ENCODE results near the gene PRDM16. TPM values are rescaled to one million over a fixed set of nuclear protein-coding genes. Genes with fewer than 3 reads are reported as not detected.

The PRDM16 gene
- polyA plus RNA-seq, 1 donor from 2014 or later, result 0.21 TPM

- no peak for TF ChIP-seq MXI1 (conservative IDR thresholded peaks at IDR 0.05; ENCODE audit: poor library complexity, severe bottlenecking)
- no peak for TF ChIP-seq EZH2 (IDR thresholded peaks at IDR 0.05; ENCODE audit: borderline replicate concordance, insufficient read depth, low read length, poor library complexity, severe bottlenecking)
- no peak for TF ChIP-seq POLR2AphosphoS5 (IDR thresholded peaks at IDR 0.05)
- no peak for TF ChIP-seq REST (IDR thresholded peaks at IDR 0.05; ENCODE audit: borderline replicate concordance)
- TF ChIP-seq SMC3 (conservative IDR thresholded peaks at IDR 0.05; ENCODE audit: poor library complexity), result no peak
- TF ChIP-seq EP300 (conservative IDR thresholded peaks at IDR 0.05; ENCODE audit: poor library complexity, severe bottlenecking), result no peak
- TF ChIP-seq RAD21 (conservative IDR thresholded peaks at IDR 0.05), result no peak
- H2AFZ ChIP-seq (ENCODE audit: low read depth, low read length), result no peak overlapping the region
- H3F3A ChIP-seq (ENCODE audit: insufficient read depth, low read length, poor library complexity, severe bottlenecking), result no peaks in the 10 kb centered on the region
- H3K79me2 ChIP-seq (replicated peaks; ENCODE audit: insufficient read depth, low read length), result peaks cover 63% of the 10 kb centered on the region
- H3K9ac ChIP-seq (ENCODE audit: low read length), result no peak overlapping the region
- no peaks in the 10 kb centered on the region for H3K27me3 ChIP-seq (ENCODE audit: insufficient read depth, low read depth, low read length)
- H3K36me3 ChIP-seq (ENCODE audit: insufficient read depth, low read length), result no peaks in the 10 kb centered on the region
- H3K9me2 ChIP-seq (ENCODE audit: insufficient read depth, low read length), result no peaks in the 10 kb centered on the region
- no peak overlapping the region for H3K27ac ChIP-seq (ENCODE audit: low read length)
- no peaks in the 10 kb centered on the region for H4K20me1 ChIP-seq (ENCODE audit: insufficient read depth)
- no peak overlapping the region for H3K4me3 ChIP-seq (ENCODE audit: low read length)
- no peaks in the 10 kb centered on the region for H3K9me3 ChIP-seq (ENCODE audit: low read length)
- H3K4me2 ChIP-seq (ENCODE audit: low read length), result no peak overlapping the region
Measured at GRCh38 chr1:3120994-3121393, 52.0 kb downstream of the PRDM16 start.

- H4K20me1 ChIP-seq (ENCODE audit: insufficient read depth), result no peaks in the 10 kb centered on the region
- no peaks in the 10 kb centered on the region for H3K36me3 ChIP-seq (ENCODE audit: insufficient read depth, low read length)
- TF ChIP-seq EP300 (conservative IDR thresholded peaks at IDR 0.05; ENCODE audit: poor library complexity, severe bottlenecking), result no peak
- no peak for TF ChIP-seq EZH2 (IDR thresholded peaks at IDR 0.05; ENCODE audit: borderline replicate concordance, insufficient read depth, low read length, poor library complexity, severe bottlenecking)
- H3K27ac ChIP-seq (ENCODE audit: low read length), result no peak overlapping the region
- no peak overlapping the region for H3K4me3 ChIP-seq (ENCODE audit: low read length)
- no peaks in the 10 kb centered on the region for H3K9me3 ChIP-seq (ENCODE audit: low read length)
- no peaks in the 10 kb centered on the region for H3F3A ChIP-seq (ENCODE audit: insufficient read depth, low read length, poor library complexity, severe bottlenecking)
- no peaks in the 10 kb centered on the region for H3K9me2 ChIP-seq (ENCODE audit: insufficient read depth, low read length)
- no peak overlapping the region for H3K9ac ChIP-seq (ENCODE audit: low read length)
- H2AFZ ChIP-seq (ENCODE audit: low read depth, low read length), result no peak overlapping the region
- H3K79me2 ChIP-seq (replicated peaks; ENCODE audit: insufficient read depth, low read length), result peaks cover 57% of the 10 kb centered on the region
- H3K4me2 ChIP-seq (ENCODE audit: low read length), result no peak overlapping the region
- no peaks in the 10 kb centered on the region for H3K27me3 ChIP-seq (ENCODE audit: insufficient read depth, low read depth, low read length)
Measured at GRCh38 chr1:3121401-3122210, 52.6 kb downstream of the PRDM16 start.

- TF ChIP-seq EP300 (conservative IDR thresholded peaks at IDR 0.05; ENCODE audit: poor library complexity, severe bottlenecking) (no peak), MXI1 (conservative IDR thresholded peaks at IDR 0.05; ENCODE audit: poor library complexity, severe bottlenecking) (no peak), CTCF (IDR thresholded peaks at IDR 0.05; ENCODE audit: poor library complexity, severe bottlenecking) (no peak), POLR2AphosphoS5 (IDR thresholded peaks at IDR 0.05) (no peak), SMC3 (conservative IDR thresholded peaks at IDR 0.05; ENCODE audit: poor library complexity) (no peak), TAF1 (IDR thresholded peaks at IDR 0.05; ENCODE audit: low read depth) (no peak), REST (IDR thresholded peaks at IDR 0.05; ENCODE audit: borderline replicate concordance) (no peak), RAD21 (conservative IDR thresholded peaks at IDR 0.05) (no peak), EZH2 (IDR thresholded peaks at IDR 0.05; ENCODE audit: borderline replicate concordance, insufficient read depth, low read length, poor library complexity, severe bottlenecking) (no peak)
- no peak overlapping the region for H3K4me2 ChIP-seq (ENCODE audit: low read length)
- H3K4me3 ChIP-seq (ENCODE audit: low read length), result no peak overlapping the region
- peaks cover 56% of the 10 kb centered on the region for H3K79me2 ChIP-seq (replicated peaks; ENCODE audit: insufficient read depth, low read length)
- H3F3A ChIP-seq (ENCODE audit: insufficient read depth, low read length, poor library complexity, severe bottlenecking), result no peaks in the 10 kb centered on the region
- H3K9me3 ChIP-seq (ENCODE audit: low read length), result no peaks in the 10 kb centered on the region
- no peak overlapping the region for H2AFZ ChIP-seq (ENCODE audit: low read depth, low read length)
- no peak overlapping the region for H3K9ac ChIP-seq (ENCODE audit: low read length)
- no peaks in the 10 kb centered on the region for H3K27me3 ChIP-seq (ENCODE audit: insufficient read depth, low read depth, low read length)
- no peak overlapping the region for H3K27ac ChIP-seq (ENCODE audit: low read length)
- H3K9me2 ChIP-seq (ENCODE audit: insufficient read depth, low read length), result no peaks in the 10 kb centered on the region
- no peaks in the 10 kb centered on the region for H4K20me1 ChIP-seq (ENCODE audit: insufficient read depth)
- H3K36me3 ChIP-seq (ENCODE audit: insufficient read depth, low read length), result no peaks in the 10 kb centered on the region
Measured at GRCh38 chr1:3122311-3122710, 53.3 kb downstream of the PRDM16 start.

Measured in neural cell (in vitro differentiated cells).